ENCODE data around the gene MEGF6.

Gene MEGF6

DNA sequence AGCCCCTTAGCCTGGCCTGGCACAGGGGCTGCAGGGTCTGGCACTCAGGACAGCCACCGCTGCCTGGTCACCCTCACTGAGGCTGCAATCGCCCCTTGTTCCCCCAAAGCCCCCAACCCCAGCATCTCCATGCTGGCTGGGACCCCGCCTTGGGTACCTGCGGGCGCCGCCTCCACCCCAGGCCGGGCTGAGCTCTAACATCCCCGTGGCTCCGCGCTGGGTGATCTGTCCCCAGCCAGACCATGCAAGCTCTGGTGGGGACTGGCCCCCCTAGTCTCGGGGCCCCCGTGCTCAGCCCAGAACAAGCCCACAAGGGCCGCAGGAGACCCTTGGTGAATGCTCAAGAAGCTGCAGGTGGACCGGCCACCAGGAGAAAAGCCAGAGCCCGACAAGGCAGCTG is 62.4 kb downstream of the MEGF6 start:
- TF ChIP-seq CTCF (IDR thresholded peaks at IDR 0.05; ENCODE audit: insufficient read depth, low read depth, low read length, missing control alignments), result no peak
- H3K4me3 ChIP-seq (ENCODE audit: low read depth, low read length), result no peak overlapping the region
- no peak for DNase-seq (ENCODE audit: low read depth)

DNA sequence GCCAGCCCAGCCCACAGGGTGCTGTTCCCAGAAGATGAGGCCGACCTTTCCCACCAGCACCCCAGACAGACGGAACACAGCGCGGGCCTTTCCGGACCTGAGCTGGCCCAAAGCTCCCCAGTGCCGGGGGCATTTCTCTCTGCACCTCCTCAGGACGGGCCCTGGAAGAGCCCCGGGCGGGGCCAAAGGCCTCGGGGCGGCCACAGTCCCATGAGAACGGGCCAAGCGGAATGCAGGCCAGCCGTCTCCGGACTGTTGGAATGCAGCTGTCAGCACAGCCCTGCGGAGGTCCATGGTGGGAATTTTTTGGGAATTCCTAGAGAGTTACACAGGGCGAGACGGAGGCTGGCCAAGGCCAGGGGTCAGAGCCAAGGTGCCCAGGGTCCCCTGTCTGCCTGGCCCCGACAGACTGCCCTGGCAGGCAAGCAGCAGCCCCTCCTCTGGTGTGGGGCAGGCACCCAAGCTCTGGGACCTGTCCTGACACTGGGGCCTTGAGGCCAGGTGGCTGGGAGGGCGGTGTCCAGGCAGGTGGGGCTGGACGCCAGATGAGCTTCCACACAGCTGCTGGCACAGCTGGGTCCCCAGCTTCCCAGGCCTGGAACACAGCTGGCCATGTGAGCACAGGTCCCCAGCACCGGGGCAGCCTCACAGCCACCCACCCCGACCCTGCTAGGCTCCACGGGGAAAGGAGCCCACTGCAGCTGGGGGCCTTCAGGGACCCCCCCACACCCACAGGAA is 63.0 kb downstream of the MEGF6 start:
- TF ChIP-seq CTCF (IDR thresholded peaks at IDR 0.05; ENCODE audit: insufficient read depth, low read depth, low read length, missing control alignments), result no peak
- no peak for DNase-seq (ENCODE audit: low read depth)
- H3K4me3 ChIP-seq (ENCODE audit: low read depth, low read length), result no peak overlapping the region

- no peak overlapping the region for H3K4me3 ChIP-seq (ENCODE audit: low read depth, low read length)
- TF ChIP-seq CTCF (IDR thresholded peaks at IDR 0.05; ENCODE audit: insufficient read depth, low read depth, low read length, missing control alignments), result no peak
- peak; percentile 3 for DNase-seq (ENCODE audit: low read depth)
Observed at GRCh38 chr1:3547055-3548005, 64.0 kb downstream of the MEGF6 start.

GRCh38 chr1:3546048-3546384 is 65.3 kb downstream of the MEGF6 start:
- no peak for DNase-seq (ENCODE audit: low read depth)
- H3K4me3 ChIP-seq (ENCODE audit: low read depth, low read length), result no peak overlapping the region
- TF ChIP-seq CTCF (IDR thresholded peaks at IDR 0.05; ENCODE audit: insufficient read depth, low read depth, low read length, missing control alignments), result no peak

DNA sequence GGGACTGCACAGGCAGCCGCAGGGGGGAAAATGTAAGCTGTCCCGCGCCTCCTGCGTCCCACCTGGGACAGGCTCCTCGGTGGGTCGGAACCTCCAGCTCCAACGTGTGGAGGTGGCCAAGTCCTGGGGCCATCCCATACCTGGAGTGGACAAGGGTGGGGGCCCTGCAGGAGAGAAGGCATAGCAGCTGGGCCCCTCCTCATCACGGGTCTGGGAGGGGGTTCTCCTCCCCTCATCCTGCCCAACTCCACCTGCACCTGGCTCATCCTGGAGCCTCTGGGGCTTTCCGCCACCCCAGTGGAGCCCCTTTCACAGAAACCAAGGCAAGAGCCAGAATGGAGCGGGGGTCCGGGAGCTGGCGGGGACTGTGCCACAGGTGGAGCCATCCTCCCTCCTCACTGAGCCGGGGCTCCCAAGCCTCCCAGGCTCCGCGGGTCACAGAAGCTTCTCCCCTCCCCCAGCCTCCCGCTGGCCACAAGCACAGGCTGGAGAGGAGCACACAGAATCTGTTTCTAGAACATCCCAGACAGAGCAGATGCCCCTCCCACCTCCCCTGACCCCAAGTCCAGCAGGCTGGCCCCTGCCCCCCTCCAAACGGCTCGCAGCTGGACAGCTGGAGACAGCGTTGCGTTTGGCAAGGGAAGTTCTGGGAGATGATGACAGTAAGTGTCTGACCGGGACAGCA is 65.8 kb downstream of the MEGF6 start:
- H3K4me3 ChIP-seq (ENCODE audit: low read depth, low read length), result no peak overlapping the region
- no peak for DNase-seq (ENCODE audit: low read depth)
- no peak for TF ChIP-seq CTCF (IDR thresholded peaks at IDR 0.05; ENCODE audit: insufficient read depth, low read depth, low read length, missing control alignments)

DNA sequence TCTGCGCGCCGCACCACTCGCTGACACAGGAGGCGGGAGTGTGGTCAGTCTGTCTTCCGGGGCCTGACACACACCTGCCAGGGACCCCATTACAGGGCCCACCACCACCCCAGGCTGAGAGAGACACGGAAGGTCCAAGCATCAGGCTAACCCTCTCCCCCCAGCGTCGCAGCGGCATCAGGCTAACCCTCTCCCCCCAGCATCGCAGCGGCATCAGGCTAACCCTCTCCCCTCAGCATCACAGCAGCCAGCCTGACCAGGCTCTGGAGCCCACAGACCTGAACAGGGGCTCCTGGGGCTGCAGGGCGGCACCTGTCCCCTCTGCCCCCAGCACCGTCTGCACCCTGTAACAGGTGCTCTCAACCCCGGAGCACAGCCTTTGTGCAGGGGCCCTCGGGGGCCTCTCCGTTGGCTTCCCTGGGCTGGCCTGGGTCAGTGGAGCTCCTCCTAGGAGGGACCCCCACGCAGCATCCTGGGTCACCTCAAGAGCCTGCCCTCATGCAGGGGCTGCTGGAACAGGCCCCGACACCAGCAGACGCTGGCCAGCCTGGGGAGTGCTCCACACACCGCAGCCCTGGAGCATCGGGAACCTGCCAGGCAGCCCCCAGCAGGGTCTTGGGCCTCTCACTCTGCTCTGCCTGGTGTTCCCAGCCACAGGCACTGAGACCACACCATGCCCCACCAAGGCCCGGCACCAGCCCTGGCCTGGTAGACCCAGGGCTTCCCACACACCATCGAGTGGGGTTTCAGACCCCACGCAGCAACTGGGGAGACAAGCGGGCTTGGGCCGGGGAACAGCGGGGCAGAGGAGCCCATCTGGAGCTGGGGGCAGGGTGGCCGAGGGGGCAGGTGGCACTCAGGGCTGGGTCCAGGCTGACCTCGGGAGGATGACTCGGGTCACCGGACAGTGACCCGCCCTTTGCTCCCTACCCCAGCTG is 67.0 kb downstream of the MEGF6 start:
- H3K4me3 ChIP-seq (ENCODE audit: low read depth, low read length), result no peak overlapping the region
- DNase-seq (ENCODE audit: low read depth), result no peak
- no peak for TF ChIP-seq CTCF (IDR thresholded peaks at IDR 0.05; ENCODE audit: insufficient read depth, low read depth, low read length, missing control alignments)
